Measurements from ENCODE around the gene KAZALD1.

KAZALD1 gene

GRCh38 chr10:101110856-101111523 lies 49.2 kb downstream of the KAZALD1 start:
- 85% methylated on average over 4 of the region's 6 CpGs for WGBS (ENCODE audit: insufficient coverage)
- Histone ChIP-seq H3K36me3 (ENCODE audit: control insufficient read depth in 4 of 4, insufficient read depth in 4 of 4, low read length in 3 of 4) (no peaks in the 10 kb centered on the region), H3K4me3 (ENCODE audit: control insufficient read depth in 1 of 7, extremely low read depth in 1 of 7, insufficient read depth in 4 of 7, low read depth in 2 of 7, low read length in 6 of 7) (no peak overlapping the region), H3K27me3 (replicated peaks in 2 of 5; ENCODE audit: control insufficient read depth in 4 of 5, insufficient read depth in 5 of 5, low read length in 4 of 5) (peaks cover 0 to 65% (median 18%) of the 10 kb centered on the region in 5 experiments), H3K9me3 (ENCODE audit: control extremely low read depth in 1 of 5, control insufficient read depth in 4 of 5, insufficient read depth in 2 of 5, low read depth in 1 of 5, low read length in 4 of 5) (no peaks in the 10 kb centered on the region), H3K4me1 (ENCODE audit: control extremely low read depth in 1 of 4, control insufficient read depth in 4 of 4, insufficient read depth in 4 of 4, low read length in 3 of 4) (no peaks in the 10 kb centered on the region), H3K27ac (ENCODE audit: insufficient read depth in 1 of 2, low read depth in 1 of 2, low read length in 2 of 2, poor library complexity in 1 of 2, severe bottlenecking in 2 of 2) (no peak overlapping the region)
- CTCF ChIA-PET, result interaction anchor here (0.9 to 1.2 kb wide), 3 partner anchors 13 to 31 kb away, joined by 3 to 6 read pairs (median 5); no protein-coding TSS in a partner anchor
- POLR2A ChIA-PET, result no interaction called here
- no peak for DNase-seq

DNA sequence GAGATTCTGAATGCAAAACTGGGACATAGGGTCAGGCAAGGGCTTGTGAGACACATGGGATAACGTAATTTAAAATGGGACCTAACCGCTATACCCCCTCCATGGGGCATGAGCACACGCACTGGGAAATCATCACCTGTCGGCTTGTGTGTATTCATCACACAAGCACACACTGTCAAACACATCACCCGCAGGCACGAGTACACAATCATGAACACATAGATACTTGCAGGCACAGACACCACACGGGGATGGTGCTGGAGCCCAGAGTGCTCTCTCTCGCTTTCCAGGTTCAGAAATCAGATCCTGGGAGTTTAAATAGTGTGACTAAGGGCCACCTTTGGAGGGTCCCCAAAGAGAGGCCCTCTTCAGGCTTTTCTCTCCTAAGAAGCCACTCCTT lies 49.8 kb downstream of the KAZALD1 start:
- POLR2A ChIA-PET, result no interaction called here
- no peaks in the 10 kb centered on the region for H3K36me3 ChIP-seq (ENCODE audit: control insufficient read depth in 4 of 4, insufficient read depth in 4 of 4, low read length in 3 of 4)
- H3K9me3 ChIP-seq (ENCODE audit: control extremely low read depth in 1 of 5, control insufficient read depth in 4 of 5, insufficient read depth in 2 of 5, low read depth in 1 of 5, low read length in 4 of 5), result no peaks in the 10 kb centered on the region
- CTCF ChIA-PET, result interaction anchor here (2.2 kb wide), 1 partner anchor 10 kb away, joined by 8 read pairs; no protein-coding TSS in a partner anchor
- peaks cover 0 to 68% (median 18%) of the 10 kb centered on the region in 5 experiments for H3K27me3 ChIP-seq (replicated peaks in 2 of 5; ENCODE audit: control insufficient read depth in 4 of 5, insufficient read depth in 5 of 5, low read length in 4 of 5)
- no peak for DNase-seq
- H3K27ac ChIP-seq (ENCODE audit: insufficient read depth in 1 of 2, low read depth in 1 of 2, low read length in 2 of 2, poor library complexity in 1 of 2, severe bottlenecking in 2 of 2), result no peak overlapping the region
- H3K4me3 ChIP-seq (ENCODE audit: control insufficient read depth in 1 of 7, extremely low read depth in 1 of 7, insufficient read depth in 4 of 7, low read depth in 2 of 7, low read length in 6 of 7), result no peak overlapping the region
- no peaks in the 10 kb centered on the region for H3K4me1 ChIP-seq (ENCODE audit: control extremely low read depth in 1 of 4, control insufficient read depth in 4 of 4, insufficient read depth in 4 of 4, low read length in 3 of 4)
- whole genome bisulfite sequencing (ENCODE audit: insufficient coverage), result 89% methylated on average over 4 of the region's 8 CpGs

GRCh38 chr10:101112799-101113594 lies 51.2 kb downstream of the KAZALD1 start:
- peaks cover 0 to 3% (median 0%) of the 10 kb centered on the region in 5 experiments for H3K9me3 ChIP-seq (ENCODE audit: control extremely low read depth in 1 of 5, control insufficient read depth in 4 of 5, insufficient read depth in 2 of 5, low read depth in 1 of 5, low read length in 4 of 5)
- ChIA-PET CTCF (interaction anchor here (1.1 to 2.2 kb wide), 3 partner anchors 10 to 17 kb away, joined by 3 to 8 read pairs (median 4); no protein-coding TSS in a partner anchor), POLR2A (no interaction called here)
- H3K36me3 ChIP-seq (ENCODE audit: control insufficient read depth in 4 of 4, insufficient read depth in 4 of 4, low read length in 3 of 4), result no peaks in the 10 kb centered on the region
- H3K4me1 ChIP-seq (ENCODE audit: control extremely low read depth in 1 of 4, control insufficient read depth in 4 of 4, insufficient read depth in 4 of 4, low read length in 3 of 4), result no peaks in the 10 kb centered on the region
- H3K4me3 ChIP-seq (ENCODE audit: control insufficient read depth in 1 of 7, extremely low read depth in 1 of 7, insufficient read depth in 4 of 7, low read depth in 2 of 7, low read length in 6 of 7), result no peak overlapping the region
- H3K27ac ChIP-seq (ENCODE audit: insufficient read depth in 1 of 2, low read depth in 1 of 2, low read length in 2 of 2, poor library complexity in 1 of 2, severe bottlenecking in 2 of 2), result no peak overlapping the region
- no peak for DNase-seq
- WGBS (ENCODE audit: insufficient coverage), result 47% methylated on average over 10 of the region's 12 CpGs
- H3K27me3 ChIP-seq (replicated peaks in 2 of 5; ENCODE audit: control insufficient read depth in 4 of 5, insufficient read depth in 5 of 5, low read length in 4 of 5), result peaks cover 4 to 71% (median 16%) of the 10 kb centered on the region in 5 experiments

- no peaks in the 10 kb centered on the region for H3K36me3 ChIP-seq (ENCODE audit: control insufficient read depth in 4 of 4, insufficient read depth in 4 of 4, low read length in 3 of 4)
- no peak overlapping the region for H3K27ac ChIP-seq (ENCODE audit: insufficient read depth in 1 of 2, low read depth in 1 of 2, low read length in 2 of 2, poor library complexity in 1 of 2, severe bottlenecking in 2 of 2)
- H3K4me1 ChIP-seq (ENCODE audit: control extremely low read depth in 1 of 4, control insufficient read depth in 4 of 4, insufficient read depth in 4 of 4, low read length in 3 of 4), result no peaks in the 10 kb centered on the region
- POLR2A ChIA-PET, result no interaction called here
- WGBS (ENCODE audit: insufficient coverage), result 45% methylated on average over 2 of the region's 2 CpGs
- CTCF ChIA-PET, result interaction anchor here (1.9 to 2.2 kb wide), 2 partner anchors 12 to 28 kb away, joined by 5 to 8 read pairs; no protein-coding TSS in a partner anchor
- H3K27me3 ChIP-seq (replicated peaks in 2 of 5; ENCODE audit: control insufficient read depth in 4 of 5, insufficient read depth in 5 of 5, low read length in 4 of 5), result peaks cover 4 to 72% (median 14%) of the 10 kb centered on the region in 5 experiments
- H3K4me3 ChIP-seq (ENCODE audit: control insufficient read depth in 1 of 7, extremely low read depth in 1 of 7, insufficient read depth in 4 of 7, low read depth in 2 of 7, low read length in 6 of 7), result no peak overlapping the region
- no peak for DNase-seq
- peaks cover 0 to 3% (median 0%) of the 10 kb centered on the region in 5 experiments for H3K9me3 ChIP-seq (ENCODE audit: control extremely low read depth in 1 of 5, control insufficient read depth in 4 of 5, insufficient read depth in 2 of 5, low read depth in 1 of 5, low read length in 4 of 5)
Observed at GRCh38 chr10:101113890-101114403, 52.2 kb downstream of the KAZALD1 start.

DNA sequence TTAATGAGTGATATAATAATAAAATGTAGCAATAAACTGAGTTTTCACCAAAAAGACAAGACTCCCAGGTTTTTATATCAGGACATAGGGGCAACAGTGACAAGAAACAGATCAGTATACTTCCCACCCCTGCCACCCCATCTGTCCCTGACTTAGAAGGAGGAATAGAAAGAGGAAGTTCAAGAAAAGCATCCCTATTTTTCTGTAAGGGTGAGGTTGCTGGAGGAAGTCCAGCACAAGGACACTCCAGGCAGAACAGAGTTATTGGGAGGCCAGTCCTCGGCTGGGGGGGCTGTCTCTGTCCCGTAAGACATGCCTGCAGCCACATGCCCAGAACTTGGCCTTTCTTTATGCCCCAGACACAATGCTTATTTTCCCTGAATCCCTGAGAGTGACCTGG lies 52.9 kb downstream of the KAZALD1 start:
- DNase-seq, result no peak
- Histone ChIP-seq H3K9me3 (ENCODE audit: control extremely low read depth in 1 of 5, control insufficient read depth in 4 of 5, insufficient read depth in 2 of 5, low read depth in 1 of 5, low read length in 4 of 5) (peaks cover 0 to 3% (median 0%) of the 10 kb centered on the region in 5 experiments), H3K4me3 (ENCODE audit: control insufficient read depth in 1 of 7, extremely low read depth in 1 of 7, insufficient read depth in 4 of 7, low read depth in 2 of 7, low read length in 6 of 7) (no peak overlapping the region), H3K36me3 (ENCODE audit: control insufficient read depth in 4 of 4, insufficient read depth in 4 of 4, low read length in 3 of 4) (no peaks in the 10 kb centered on the region), H3K27ac (ENCODE audit: insufficient read depth in 1 of 2, low read depth in 1 of 2, low read length in 2 of 2, poor library complexity in 1 of 2, severe bottlenecking in 2 of 2) (no peak overlapping the region), H3K27me3 (replicated peaks in 2 of 5; ENCODE audit: control insufficient read depth in 4 of 5, insufficient read depth in 5 of 5, low read length in 4 of 5) (peaks cover 4 to 79% (median 16%) of the 10 kb centered on the region in 5 experiments), H3K4me1 (ENCODE audit: control extremely low read depth in 1 of 4, control insufficient read depth in 4 of 4, insufficient read depth in 4 of 4, low read length in 3 of 4) (no peaks in the 10 kb centered on the region)
- 8% methylated on average over 2 of the region's 2 CpGs for WGBS (ENCODE audit: insufficient coverage)
- ChIA-PET CTCF (interaction anchor here (1.1 to 1.9 kb wide), 3 partner anchors 18 to 28 kb away, joined by 3 to 5 read pairs (median 4); no protein-coding TSS in a partner anchor), POLR2A (no interaction called here)

All from common myeloid progenitor, CD34-positive (primary cell).